Esophagus squamous epithelium (tissue), 5 donors: Measurements from ENCODE around the gene CREB5. TPM values are rescaled to one million over a fixed set of nuclear protein-coding genes. Genes with fewer than 3 reads are reported as not detected.

Experiments used
- DNase-seq: peaks from one replicate; lab custom pipeline; 2025; lab: John Stamatoyannopoulos, UW
- H3K27ac ChIP-seq, 4 donors: fragments of 200-600 bp; sonication (generic); one replicate each; pipeline ENCODE4 v1.5.1; 2016 to 2019; ENCODE audit warnings: mild to moderate bottlenecking in 1 of 4
- H3K27me3 ChIP-seq, 4 donors: fragments of 200-600 bp; sonication (generic); 1 replicate in 3 of 4; 2 replicates in 1 of 4; pipeline versions ENCODE4 v1.5.1 to v1.6.0; 2017 to 2021; ENCODE audit warnings: antibody characterized with exemption in 1 of 4
- H3K36me3 ChIP-seq, 3 donors: fragments of 200-600 bp; sonication (generic); one replicate each; pipeline ENCODE4 v1.5.1; 2016 to 2019
- H3K4me1 ChIP-seq, 3 donors: fragments of 200-600 bp; sonication (generic); one replicate each; pipeline ENCODE4 v1.5.1; 2017 to 2019
- H3K4me3 ChIP-seq, 4 donors: fragments of 200-600 bp; sonication (generic); 1 replicate in 3 of 4; 2 replicates in 1 of 4; pipeline ENCODE4 v1.5.1; 2016 to 2019; ENCODE audit warnings: mild to moderate bottlenecking in 2 of 4, moderate library complexity in 1 of 4
- H3K9me3 ChIP-seq, 3 donors: fragments of 200-600 bp; sonication (generic); one replicate each; pipeline ENCODE4 v1.5.1; 2016 to 2019
- POLR2A ChIP-seq, 4 donors: fragments of 450-650 bp; IDR thresholded peaks; one replicate each; pipeline ENCODE4 v1.6.1; 2017; ENCODE audit warnings: antibody characterized with exemption in 4 of 4, mild to moderate bottlenecking in 4 of 4, moderate library complexity in 3 of 4
- WGBS, 2 donors: methylation state at CpG; one replicate each; pipeline ENCODE4 v1.1.5; 2018; 5-methylcytosine and 5-hydroxymethylcytosine counted together
- intact Hi-C: fragments of 100-400 bp; cut with DNase I; formaldehyde crosslinking; loops from one replicate; pipeline ENCODE4 v1.15.0; 2022
- total RNA-seq, 4 donors: library from RNA; depleted of rRNA; stranded (reverse); fragments of >200 nt; gene quantifications; one replicate each; pipeline ENCODE4 v1.1.0, GENCODE V29; 2016
- TF ChIP-seq, protein P1 (sequence below), 6 experiments: fragments of 450-650 bp in 4 of 6; fragments of 200-600 bp in 2 of 6; sonication (generic) in 2 of 6; IDR thresholded peaks; one replicate each; pipeline ENCODE4 v1.5.1; 2016 to 2019; ENCODE audit warnings: antibody characterized with exemption in 6 of 6, mild to moderate bottlenecking in 4 of 6, moderate library complexity in 4 of 6
- donor health status: DM: yes; HTN: yes; CAD: no.

The CREB5 gene
- total RNA-seq, 4 donors from 2014 or later, result 0.30 to 5.0 (median 2.2) TPM

GRCh38 chr7:28584235-28584634, 171.9 kb downstream of the CREB5 start:
- intact Hi-C loops, result no loop called here
- H3K36me3 ChIP-seq, result no peaks in the 10 kb centered on the region
- no peak for TF ChIP-seq POLR2A (IDR thresholded peaks at IDR 0.05)
- TF ChIP-seq, protein P1, sequence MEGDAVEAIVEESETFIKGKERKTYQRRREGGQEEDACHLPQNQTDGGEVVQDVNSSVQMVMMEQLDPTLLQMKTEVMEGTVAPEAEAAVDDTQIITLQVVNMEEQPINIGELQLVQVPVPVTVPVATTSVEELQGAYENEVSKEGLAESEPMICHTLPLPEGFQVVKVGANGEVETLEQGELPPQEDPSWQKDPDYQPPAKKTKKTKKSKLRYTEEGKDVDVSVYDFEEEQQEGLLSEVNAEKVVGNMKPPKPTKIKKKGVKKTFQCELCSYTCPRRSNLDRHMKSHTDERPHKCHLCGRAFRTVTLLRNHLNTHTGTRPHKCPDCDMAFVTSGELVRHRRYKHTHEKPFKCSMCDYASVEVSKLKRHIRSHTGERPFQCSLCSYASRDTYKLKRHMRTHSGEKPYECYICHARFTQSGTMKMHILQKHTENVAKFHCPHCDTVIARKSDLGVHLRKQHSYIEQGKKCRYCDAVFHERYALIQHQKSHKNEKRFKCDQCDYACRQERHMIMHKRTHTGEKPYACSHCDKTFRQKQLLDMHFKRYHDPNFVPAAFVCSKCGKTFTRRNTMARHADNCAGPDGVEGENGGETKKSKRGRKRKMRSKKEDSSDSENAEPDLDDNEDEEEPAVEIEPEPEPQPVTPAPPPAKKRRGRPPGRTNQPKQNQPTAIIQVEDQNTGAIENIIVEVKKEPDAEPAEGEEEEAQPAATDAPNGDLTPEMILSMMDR (IDR thresholded peaks at IDR 0.05), result no peak
- H3K4me3 ChIP-seq, result no peak overlapping the region
- no peaks in the 10 kb centered on the region for H3K9me3 ChIP-seq
- H3K27me3 ChIP-seq, result no peaks in the 10 kb centered on the region
- DNase-seq, result no peak
- 83 to 90% methylated on average over 3 of the region's 4 CpGs for WGBS, 2 donors
- peaks cover 0 to 9% (median 0%) of the 10 kb centered on the region in 3 donors for H3K4me1 ChIP-seq
- H3K27ac ChIP-seq, result no peak overlapping the region

- no peak overlapping the region for H3K4me3 ChIP-seq
- H3K4me1 ChIP-seq, result peaks cover 0 to 9% (median 0%) of the 10 kb centered on the region in 3 donors
- DNase-seq, result no peak
- no peaks in the 10 kb centered on the region for H3K27me3 ChIP-seq
- WGBS, 2 donors, result 37 to 66% methylated on average over 3 to 4 of the region's 4 CpGs
- intact Hi-C loops, result no loop called here
- H3K27ac ChIP-seq, result no peak overlapping the region
- H3K9me3 ChIP-seq, result no peaks in the 10 kb centered on the region
- no peak for TF ChIP-seq POLR2A (IDR thresholded peaks at IDR 0.05)
- TF ChIP-seq, protein P1 (IDR thresholded peaks at IDR 0.05), result no peak
- no peaks in the 10 kb centered on the region for H3K36me3 ChIP-seq
These were observed 174.4 kb downstream of the CREB5 start for GRCh38 chr7:28586736-28587135.

GRCh38 chr7:28587211-28587610, 174.9 kb downstream of the CREB5 start:
- intact Hi-C loops, result no loop called here
- Histone ChIP-seq H3K9me3 (no peaks in the 10 kb centered on the region), H3K27me3 (no peaks in the 10 kb centered on the region), H3K36me3 (no peaks in the 10 kb centered on the region), H3K4me1 (peaks cover 0 to 9% (median 0%) of the 10 kb centered on the region in 3 donors), H3K4me3 (no peak overlapping the region), H3K27ac (no peak overlapping the region)
- WGBS, 2 donors, result 51 to 53% methylated on average over 3 of the region's 3 CpGs
- no peak for TF ChIP-seq POLR2A (IDR thresholded peaks at IDR 0.05)
- TF ChIP-seq, protein P1 (IDR thresholded peaks at IDR 0.05), result no peak
- DNase-seq, result no peak

GRCh38 chr7:28588602-28589001, 176.3 kb downstream of the CREB5 start:
- H3K36me3 ChIP-seq, result no peaks in the 10 kb centered on the region
- H3K4me1 ChIP-seq, result peaks cover 0 to 9% (median 0%) of the 10 kb centered on the region in 3 donors
- intact Hi-C loops, result no loop called here
- TF ChIP-seq, protein P1 (IDR thresholded peaks at IDR 0.05), result no peak
- TF ChIP-seq POLR2A (IDR thresholded peaks at IDR 0.05), result no peak
- no peaks in the 10 kb centered on the region for H3K9me3 ChIP-seq
- H3K27ac ChIP-seq, result no peak overlapping the region
- H3K27me3 ChIP-seq, result no peaks in the 10 kb centered on the region
- WGBS, 2 donors, result 76 to 84% methylated on average over 5 of the region's 5 CpGs
- DNase-seq, result no peak
- no peak overlapping the region for H3K4me3 ChIP-seq

GRCh38 chr7:28591041-28591674, 178.8 kb downstream of the CREB5 start:
- H3K27me3 ChIP-seq, result no peaks in the 10 kb centered on the region
- 51 to 60% methylated on average over 5 of the region's 5 CpGs for whole genome bisulfite sequencing, 2 donors
- no peak overlapping the region for H3K27ac ChIP-seq
- DNase-seq, result no peak
- peaks cover 0 to 9% (median 0%) of the 10 kb centered on the region in 3 donors for H3K4me1 ChIP-seq
- H3K4me3 ChIP-seq, result no peak overlapping the region
- no peak for TF ChIP-seq POLR2A (IDR thresholded peaks at IDR 0.05)
- TF ChIP-seq, protein P1 (IDR thresholded peaks at IDR 0.05), result no peak
- no peaks in the 10 kb centered on the region for H3K36me3 ChIP-seq
- intact Hi-C loops, result no loop called here
- no peaks in the 10 kb centered on the region for H3K9me3 ChIP-seq
